NCI-H1930 (cell line): ENCODE measurements around the gene PKNOX1.
A peak's percentile ranks its signal among the peaks of the same experiment; 100 is the strongest.
"Not testable (repeated sequence)": the region's sequence is repeated elsewhere in the genome, so short reads cannot be mapped to it uniquely, and the experiment has no call there.

Experiments
- DNase-seq, 2 experiments: peaks; one replicate each; lab custom pipeline; 2025; lab: John Stamatoyannopoulos, UW

Gene PKNOX1

DNA sequence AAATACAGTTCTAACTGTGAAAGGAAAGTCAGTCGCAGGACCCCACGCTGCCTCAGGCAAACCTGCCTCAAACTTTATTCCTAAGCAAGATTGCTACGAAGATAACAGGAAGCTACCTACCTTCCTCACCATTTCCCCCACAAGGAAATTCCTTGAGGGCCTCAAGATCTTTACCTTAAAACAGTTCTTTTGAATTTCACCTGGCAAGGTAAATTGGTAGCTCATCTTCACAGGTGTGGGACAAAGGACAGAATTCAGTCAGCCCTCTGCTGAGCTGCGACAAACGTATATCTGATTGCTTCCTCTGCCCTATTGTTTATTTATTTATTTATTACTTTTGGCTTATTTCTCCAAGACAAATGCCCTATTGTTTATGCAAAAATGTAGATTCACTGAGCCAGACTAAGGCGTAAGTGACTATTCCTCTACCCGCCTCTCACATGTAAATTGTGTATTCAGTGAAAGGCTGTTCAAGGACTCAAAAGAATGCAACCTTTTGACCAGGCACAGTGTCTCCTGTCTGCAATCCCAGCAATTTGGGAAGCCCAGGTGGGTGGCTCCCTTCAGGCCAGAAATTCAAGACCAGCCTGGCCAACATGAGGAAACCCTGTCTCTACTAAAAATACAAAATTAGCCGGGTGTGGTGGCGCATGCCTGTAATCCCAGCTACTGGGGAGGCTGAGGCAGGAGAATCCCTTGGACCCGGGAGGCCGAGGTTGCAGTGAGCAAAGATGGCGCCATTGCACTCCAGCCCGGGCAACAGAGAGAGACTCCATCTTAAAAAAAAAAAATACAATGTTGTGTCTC lies 17.3 kb upstream of the PKNOX1 start:
- no peak for DNase-seq

DNA sequence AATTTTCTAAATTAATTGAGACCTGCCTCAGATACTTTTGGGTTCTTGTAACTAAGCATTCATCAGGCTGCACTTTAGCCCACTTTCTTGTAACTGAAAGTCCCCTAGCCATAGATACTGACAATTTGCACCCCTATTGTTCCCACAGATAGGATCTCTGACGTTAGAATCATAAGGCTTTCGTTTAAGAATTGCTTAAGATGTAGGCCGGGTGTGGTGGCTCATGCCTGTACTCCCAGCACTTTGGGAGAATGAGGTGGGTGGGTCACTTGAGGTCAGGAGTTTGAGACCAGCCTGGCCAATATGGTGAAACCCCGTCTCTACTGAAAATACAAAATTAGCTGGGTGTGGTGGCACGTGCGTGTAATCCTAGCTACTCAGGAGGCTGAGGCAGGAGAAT lies 16.2 kb upstream of the PKNOX1 start:
- DNase-seq = not testable (repeated sequence)

DNA sequence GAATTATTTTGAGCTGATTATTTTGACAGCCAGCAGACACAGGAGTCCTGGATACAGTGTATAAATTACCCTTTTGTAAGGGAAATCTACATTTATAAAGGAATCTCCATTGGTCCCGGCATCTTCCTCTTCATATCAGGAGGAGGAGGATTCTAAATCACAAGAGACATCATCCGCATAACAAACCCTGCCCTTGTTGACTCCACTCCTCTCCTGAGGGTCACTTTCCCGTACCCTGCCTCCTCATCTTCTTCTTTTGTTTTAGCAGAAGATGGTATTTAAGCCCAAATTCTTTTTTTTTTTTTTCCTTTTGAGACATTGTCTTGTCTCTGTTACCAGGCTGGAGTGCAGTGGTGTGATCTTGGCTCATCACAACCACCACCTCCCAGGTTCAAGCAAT lies 14.6 kb upstream of the PKNOX1 start:
- no peak for DNase-seq

DNA sequence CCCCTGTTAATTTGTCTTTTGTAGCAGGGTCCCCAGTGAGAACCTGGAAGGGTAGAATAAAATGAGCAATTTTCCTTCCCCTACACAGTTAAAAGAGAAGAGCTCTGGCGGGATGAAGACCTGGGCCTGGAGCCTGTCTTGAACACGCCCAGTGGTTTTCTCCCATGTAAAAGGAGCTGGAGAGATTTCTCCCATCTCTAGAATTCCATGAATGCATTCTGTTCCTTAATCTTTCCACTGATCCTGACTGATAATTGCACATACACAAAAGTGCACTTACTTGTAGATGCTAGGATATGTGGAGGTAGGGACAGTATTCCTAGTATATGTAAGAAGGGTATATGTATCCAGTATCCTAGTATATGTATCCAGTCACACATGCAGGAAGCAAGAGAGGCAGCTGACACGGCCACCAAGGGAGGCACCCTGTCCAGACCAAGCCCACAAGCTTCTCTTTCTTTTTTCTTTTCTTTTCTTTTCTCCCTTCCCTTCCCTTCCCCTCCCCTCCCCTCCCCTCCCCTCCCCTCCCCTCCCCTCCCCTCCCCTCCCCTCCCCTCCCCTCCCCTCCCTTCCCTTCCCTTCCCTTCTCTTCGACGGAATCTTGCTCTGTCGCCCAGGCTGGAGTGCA lies 11.9 kb upstream of the PKNOX1 start:
- no peak for DNase-seq

DNA sequence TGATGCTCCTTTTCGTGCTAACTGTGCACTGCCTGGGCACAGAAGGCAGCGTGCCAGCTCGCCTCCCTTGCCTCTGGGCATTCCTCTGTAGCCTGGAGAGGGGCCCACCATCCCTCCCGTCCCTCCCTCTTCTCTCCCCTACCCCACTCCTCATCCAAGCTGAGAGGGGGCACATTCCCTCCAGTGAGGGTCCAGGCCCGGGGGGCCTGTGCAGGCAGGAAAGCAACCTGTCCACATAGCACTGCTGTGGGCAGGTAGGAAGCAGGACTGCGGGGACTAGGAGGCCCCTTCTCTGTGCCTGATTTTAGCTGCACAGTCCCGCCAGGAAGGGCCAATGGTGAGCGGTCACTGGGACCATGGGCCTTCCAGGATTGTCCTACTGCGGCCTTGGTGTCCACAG lies 10.3 kb upstream of the PKNOX1 start:
- DNase-seq = no peak

DNA sequence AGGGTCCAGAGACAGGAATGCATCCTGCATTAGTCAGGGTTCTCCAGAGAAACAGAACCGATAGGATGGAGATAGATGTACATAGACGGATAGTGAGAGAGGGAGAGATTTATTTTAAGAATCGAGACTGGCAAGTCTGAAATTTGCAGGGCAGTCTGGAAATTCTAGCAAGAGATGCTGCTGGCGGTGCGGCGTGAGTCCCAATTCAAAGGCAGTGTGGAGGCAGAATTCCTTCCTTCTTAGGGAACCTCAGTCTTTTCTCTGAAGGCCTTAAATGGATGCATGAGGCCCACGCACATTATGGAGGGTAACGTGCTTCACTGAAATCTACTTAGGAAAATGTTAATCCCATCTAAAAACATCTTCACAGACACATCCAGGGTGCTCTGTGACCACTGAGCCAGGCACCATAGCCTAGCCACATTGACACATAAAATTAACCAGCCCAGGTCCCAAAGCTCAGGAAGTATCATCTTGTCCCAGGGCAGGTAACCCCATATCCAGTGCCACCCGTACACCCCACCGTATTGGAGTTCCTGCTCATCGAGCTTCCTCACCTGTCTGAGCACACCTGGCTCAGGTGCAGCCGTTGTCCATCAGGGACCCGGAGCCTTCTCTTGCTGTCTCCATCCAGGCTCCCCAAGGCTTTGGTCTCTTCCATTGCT lies 9.7 kb upstream of the PKNOX1 start:
- DNase-seq = no peak

DNA sequence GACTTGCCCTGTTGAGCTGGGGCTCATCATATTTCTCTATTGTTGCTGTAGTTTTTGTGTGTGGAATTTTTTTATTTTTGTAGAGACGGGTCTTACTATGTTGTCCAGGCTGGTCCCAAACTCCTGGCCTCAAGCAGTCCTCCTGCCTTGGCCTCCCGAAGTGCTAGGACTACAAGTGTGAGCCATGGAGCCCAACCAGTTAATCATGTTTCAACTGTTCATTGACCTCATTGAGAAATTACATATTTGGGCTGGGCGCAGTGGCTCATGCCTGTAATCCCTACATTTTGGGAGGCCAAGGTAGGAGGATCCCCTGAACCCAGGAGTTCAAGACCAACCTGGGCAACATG lies 9.2 kb upstream of the PKNOX1 start:
- no peak for DNase-seq

DNA sequence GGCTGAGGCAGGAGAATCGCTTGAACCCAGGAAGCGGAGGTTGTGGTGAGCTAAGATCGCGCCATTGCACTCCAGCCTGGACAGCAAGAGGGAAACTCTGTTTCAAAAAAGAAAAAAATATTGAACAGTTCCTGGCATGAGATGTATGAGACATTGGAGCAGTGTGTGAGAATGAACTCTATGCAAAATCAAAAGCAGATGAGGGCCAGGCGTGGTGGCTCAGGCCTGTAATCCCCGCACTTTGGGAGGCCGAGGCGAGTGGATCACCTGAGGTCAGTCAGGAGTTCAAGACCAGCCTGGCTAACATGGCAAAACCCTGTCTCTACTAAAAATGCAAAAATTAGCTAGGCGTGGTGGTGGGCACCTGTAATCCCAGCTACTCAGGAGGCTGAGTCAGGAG lies 6.7 kb upstream of the PKNOX1 start:
- not testable (repeated sequence) for DNase-seq

DNA sequence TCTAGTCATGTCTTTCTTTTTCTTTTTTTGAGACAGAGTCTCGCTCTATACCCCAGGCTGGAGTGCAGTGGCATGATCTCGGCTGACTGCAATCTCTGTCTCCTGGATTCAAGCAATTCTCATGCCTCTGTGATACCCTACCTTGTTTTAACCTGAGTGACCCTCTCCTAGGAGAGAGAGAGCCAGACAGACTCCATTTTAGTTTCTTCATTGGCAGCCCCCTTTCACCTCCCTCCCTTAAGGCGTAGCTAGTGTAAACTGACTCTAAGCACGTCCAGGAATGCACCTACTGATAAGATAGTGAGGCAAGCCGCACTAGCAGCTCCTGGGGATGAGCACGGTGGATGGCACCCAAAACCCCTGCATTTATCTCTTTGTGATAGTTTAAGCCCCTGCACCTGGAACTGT lies 5.2 kb upstream of the PKNOX1 start:
- no peak for DNase-seq

DNA sequence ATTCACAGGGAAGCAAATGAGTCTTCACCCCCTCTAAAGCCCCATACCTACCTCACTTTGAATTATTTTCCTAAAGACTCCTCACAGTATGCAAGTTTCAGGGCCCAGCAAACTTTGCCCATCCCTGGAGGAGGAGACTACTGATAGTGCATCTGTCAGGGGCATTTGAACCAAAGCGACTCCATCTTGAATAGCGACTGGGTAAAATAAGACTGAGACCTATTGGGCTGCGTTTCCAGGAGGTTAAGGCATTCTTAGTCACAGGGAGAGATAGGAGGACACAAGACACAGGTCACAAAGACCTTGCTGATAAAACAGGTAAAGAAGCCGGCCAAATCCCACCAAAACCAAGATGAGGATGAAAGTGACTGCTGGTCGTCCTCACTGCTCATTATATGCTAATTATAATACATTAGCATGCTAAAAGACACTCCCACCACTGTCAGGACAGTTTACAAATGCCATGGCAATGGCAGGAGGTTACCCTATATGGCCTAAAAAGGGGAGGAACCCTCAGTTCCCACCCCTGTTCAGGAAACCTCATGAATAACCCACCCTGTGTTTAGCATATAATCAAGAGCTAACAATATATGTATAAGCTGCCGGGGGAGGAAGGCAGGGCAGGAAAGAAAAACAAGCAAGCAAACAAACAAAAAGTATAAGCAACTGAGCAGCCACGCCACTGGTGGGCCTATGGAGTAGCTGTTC lies 3.3 kb upstream of the PKNOX1 start:
- no peak for DNase-seq

DNA sequence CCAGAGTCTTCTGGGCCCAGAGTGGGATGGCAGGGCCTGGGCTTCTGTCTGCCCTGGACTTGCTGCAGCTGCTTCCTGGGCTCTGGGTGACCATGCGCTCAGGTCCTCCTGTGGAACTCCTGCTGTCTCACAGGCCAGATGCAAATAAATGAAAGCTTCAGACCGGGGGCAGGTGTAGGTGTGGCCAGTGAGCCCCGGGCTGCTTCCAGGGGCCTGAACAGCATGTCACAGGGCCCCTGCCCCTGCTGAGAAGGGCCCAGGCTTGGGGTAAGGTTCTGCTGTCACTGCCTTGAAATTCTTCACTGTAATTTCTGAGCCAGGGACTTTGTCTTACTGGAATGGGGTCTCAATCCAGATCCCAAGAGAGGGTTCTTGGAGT lies 2.5 kb upstream of the PKNOX1 start:
- DNase-seq = no peak

DNA sequence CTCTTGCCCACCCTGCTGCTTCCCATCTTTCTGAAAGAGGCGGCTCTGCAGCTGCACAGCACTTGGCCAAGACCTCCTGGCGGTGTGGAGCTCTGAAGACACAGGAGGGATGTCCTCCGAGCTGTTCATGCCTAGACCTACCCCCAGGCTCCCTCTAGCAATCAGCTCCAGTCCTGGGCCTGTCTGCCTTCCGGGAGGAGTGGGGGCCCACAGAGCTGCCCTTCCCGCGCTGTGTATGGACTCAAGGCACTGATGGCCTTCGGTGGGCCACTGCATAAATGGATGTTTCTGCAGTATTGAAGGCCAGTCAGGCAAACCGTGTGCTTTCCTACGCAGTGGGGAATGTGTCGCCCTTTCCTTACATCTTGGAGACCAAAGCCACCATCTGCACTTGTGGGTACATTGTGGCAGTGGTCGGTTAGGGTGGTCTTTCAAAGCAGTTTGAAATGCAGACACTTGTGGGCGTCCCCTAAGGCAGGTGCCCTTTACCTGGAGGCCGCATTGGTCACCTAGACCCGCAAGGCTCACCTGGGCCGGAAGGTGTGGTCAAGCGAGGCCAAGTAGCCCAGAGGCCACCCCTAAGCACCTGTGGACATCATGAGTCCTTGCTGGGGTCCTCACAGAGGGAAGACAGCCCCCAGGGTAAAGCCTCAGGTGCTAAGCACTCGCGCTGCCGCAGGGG lies 912 bp upstream of the PKNOX1 start:
- peak; percentile 54 to 65 for DNase-seq

DNA sequence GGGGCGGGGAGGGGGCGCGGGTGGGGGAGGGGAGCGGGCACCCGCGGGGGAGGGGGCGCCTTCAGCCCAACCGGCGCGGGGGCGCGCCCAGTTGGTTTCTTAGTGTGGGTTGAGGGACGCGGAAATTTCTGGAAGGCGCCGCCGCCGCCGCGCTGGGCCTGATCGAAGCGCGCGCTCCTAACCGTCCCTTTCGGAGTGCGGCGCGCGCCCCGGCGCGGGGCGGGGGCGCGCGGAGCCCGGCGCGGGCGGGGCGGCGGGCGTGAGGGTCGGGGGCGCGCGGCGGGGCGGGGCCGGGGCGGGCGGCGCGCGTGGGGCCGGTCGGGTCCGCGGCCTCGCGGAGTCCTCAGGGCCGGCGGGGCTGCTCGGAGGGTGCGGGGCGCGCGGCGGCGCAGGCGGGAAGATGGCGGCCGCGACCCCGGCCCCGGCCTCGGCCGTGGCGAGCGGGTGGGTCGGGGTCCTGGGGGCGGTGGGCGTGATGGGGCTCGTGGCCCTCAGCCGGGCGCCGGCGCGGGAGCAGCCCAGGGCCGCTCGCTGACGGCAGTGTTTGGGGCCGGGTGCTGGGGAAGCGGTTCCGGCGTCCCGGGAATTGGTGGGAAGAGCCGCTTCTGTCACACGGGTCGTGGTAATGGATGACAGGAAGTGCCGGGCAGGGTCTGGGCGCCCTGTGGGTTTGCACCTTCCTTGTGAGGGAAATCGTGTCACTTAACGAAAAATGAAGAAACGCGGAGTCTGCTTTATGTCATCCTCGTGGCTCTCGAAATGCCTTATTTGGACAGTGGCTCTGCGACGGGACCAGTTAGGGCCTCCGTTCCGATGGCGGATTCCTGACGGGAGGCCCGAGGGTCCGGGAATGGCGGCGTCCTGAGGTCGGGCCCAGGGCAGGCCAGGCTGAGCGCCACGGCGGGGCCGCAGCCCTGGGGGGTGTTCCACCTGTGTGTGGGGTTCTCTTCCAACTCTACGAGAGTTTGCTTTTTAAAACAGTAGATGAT lies 764 bp downstream of the PKNOX1 start:
- DNase-seq = peak; percentile 64 to 76

DNA sequence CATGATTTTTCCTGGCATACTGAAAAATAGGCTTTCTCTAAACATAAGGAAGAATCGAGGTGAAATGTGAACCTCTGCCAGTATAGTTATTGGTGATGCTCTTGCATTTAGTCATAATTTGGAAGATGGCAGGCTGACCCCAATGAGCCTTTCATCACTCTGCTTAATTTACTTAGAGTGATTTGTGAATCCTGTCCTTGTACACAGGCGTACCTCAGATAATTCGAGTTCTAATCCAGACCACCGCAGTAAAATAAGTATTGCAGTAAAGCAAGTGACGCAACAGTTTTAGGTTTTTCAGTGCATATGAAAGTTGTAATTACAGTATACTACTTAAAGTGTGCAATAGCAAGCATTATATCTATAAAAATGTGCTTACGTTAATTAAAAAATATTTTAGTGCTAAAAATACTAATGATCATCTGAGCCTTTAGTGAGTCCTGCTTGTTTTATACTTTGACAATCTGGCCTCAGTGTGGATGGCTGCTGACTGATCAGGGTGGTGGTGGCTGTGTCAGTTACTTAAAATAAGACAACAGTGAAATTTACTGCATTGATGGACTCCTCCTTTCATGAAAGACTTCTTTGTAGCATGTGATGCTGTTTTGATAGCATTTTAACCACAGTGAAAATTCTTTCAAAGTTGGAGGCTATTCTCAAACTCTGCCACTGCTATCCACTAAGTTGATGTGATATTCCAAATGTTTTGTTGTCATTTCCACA lies 1.7 kb downstream of the PKNOX1 start:
- DNase-seq = no peak

DNA sequence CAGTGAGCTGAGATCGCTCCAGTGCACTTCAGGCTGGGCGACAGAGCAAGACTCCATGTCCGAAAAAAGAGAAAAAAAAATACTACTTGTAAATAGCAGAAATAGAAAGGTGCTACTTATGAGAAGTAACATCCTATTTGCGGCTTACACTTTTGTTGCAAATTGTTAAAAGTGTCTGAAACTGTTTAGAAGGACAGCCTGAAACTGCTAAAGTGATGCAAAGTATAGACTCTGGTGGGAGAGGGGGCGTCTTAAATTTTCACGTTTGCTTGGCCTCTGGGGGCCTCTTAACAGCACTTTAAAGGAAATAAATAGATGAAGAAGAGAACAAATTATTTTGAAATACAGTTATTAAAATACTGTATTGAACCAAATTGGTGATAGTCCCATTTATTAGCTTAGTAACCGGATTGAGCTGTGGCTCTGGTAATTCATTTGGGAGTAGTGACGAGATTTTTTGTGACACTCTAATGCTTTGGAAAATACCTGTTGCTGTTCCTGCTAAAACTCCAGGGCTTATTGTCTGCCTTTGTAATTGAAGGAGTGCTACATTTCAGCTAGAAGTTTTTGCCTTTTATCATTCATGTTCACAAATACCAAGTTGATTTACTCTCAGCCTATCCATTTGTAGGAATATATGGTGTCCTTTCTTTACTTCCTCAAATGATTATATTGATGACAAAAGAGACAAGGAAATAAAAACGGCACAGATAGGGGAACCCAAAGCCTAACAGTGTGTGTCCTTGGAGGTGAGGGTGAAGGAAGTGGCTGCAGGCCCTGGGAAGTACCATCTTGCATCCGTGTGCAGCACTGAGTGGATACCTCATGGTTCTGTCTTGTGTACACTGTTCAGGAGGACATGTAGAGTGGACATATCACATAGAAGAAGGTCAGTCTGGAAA lies 6.2 kb downstream of the PKNOX1 start:
- DNase-seq = no peak

DNA sequence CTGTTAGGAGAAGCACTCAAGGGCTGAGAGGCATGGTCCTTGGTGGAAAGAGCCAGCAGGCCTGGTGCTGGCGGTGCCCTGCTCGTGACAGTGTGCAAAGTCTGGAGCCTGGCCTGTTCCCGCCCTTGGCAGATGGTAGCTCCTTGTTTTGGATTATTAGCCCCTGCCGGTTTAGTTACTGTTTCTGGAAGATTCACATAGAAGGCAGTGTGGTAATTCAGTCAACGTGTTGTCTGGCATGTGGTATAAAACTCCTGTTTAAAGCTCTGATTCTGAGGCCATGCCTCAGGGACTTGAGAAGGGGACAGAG lies 6.8 kb downstream of the PKNOX1 start:
- DNase-seq = no peak

DNA sequence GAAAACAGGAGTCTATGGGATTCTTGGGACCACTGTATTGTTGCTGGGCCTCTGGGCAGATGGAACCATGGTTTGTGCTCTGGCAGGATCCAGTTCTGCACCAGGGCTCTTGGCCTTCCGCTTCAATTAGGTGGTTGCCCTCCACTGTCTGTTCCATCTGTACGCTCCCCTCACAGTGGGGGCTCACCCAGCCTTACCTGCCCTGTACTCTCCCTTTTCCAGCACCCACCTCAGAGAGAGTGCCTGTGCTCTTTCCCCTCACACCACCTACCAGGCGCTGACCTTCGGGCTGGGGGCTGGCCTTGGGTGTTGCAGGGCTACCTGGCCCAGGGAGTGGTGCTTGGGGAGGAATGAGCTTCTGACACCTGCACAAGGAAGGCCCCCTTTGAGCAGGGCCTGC lies 7.5 kb downstream of the PKNOX1 start:
- DNase-seq = no peak

DNA sequence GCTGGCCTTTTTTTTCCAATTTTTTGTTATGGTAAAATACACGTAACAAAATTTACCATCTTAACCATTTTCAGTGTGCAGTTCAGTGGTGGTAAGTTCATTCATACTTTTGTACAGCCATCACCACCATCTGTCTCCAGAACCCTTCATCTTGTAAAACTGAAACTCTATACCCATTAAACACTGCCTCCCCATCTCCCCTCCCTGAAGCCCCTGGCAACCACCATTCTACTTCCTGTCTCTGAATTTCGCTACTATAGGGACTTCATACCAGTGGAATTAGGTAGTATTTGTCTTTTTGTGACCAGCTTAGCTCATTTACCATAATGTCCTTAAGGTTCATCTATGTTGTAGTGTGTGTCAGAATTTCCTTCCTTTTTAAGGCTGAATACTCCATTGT lies 8.7 kb downstream of the PKNOX1 start:
- no peak for DNase-seq

DNA sequence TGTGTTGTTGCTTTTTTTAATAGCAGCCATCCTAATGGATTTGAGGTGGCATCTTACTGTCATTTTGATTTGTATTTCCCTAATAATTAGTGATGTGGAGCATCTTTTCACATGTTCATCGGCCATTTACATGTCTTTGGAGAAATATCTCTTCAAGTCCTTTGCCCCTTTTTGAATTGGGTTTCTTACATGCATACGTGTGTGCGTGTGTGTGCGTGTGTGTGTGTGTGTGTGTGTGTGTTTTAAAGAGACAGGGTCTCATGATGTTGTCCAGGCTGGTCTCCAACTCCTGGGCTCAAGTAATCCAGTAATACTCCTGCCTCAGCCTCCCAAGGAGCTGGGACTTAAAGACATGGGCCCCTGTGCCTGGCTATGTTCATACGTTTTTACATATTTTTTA lies 9.5 kb downstream of the PKNOX1 start:
- DNase-seq = no peak
